IPS-15b (cell line): ENCODE data around the gene FAM174B.

Experiments used
- H3K27me3 ChIP-seq: one replicate; pipeline ENCODE4 v1.6.1; 2013; ENCODE audit warnings: low read length; ENCODE audit not compliant: control insufficient read depth, insufficient read depth
- H3K36me3 ChIP-seq: one replicate; pipeline ENCODE4 v1.6.1; 2013; ENCODE audit warnings: low read length; ENCODE audit not compliant: control insufficient read depth, insufficient read depth
- H3K4me1 ChIP-seq: one replicate; pipeline ENCODE4 v1.6.1; 2013; ENCODE audit warnings: mild to moderate bottlenecking, low read length; ENCODE audit not compliant: control insufficient read depth, insufficient read depth
- H3K4me3 ChIP-seq: one replicate; pipeline ENCODE4 v1.5.1; 2013; ENCODE audit warnings: low read depth, low read length
- H3K9ac ChIP-seq: one replicate; pipeline ENCODE4 v1.6.1; 2013; ENCODE audit warnings: low read depth, mild to moderate bottlenecking, low read length
- H3K9me3 ChIP-seq: one replicate; pipeline ENCODE4 v1.6.1; 2013; ENCODE audit warnings: mild to moderate bottlenecking, low read length; ENCODE audit not compliant: control insufficient read depth, insufficient read depth

FAM174B gene

GRCh38 chr15:92675485-92675884 lies 19.9 kb upstream of the FAM174B start:
- H3K4me3 ChIP-seq: no peak overlapping the region
- H3K27me3 ChIP-seq: peaks cover 31% of the 10 kb centered on the region
- no peaks in the 10 kb centered on the region for H3K4me1 ChIP-seq
- no peaks in the 10 kb centered on the region for H3K36me3 ChIP-seq
- H3K9ac ChIP-seq: no peak overlapping the region
- H3K9me3 ChIP-seq: no peaks in the 10 kb centered on the region

GRCh38 chr15:92674347-92674746 lies 18.8 kb upstream of the FAM174B start:
- Histone ChIP-seq H3K4me1 (no peaks in the 10 kb centered on the region), H3K9ac (no peak overlapping the region), H3K36me3 (no peaks in the 10 kb centered on the region), H3K27me3 (peaks cover 36% of the 10 kb centered on the region), H3K4me3 (no peak overlapping the region), H3K9me3 (no peaks in the 10 kb centered on the region)

GRCh38 chr15:92672102-92672501 lies 16.5 kb upstream of the FAM174B start:
- Histone ChIP-seq H3K9ac (no peak overlapping the region), H3K36me3 (no peaks in the 10 kb centered on the region), H3K9me3 (no peaks in the 10 kb centered on the region), H3K4me3 (no peak overlapping the region), H3K27me3 (peaks cover 44% of the 10 kb centered on the region), H3K4me1 (peaks cover 4% of the 10 kb centered on the region)

- H3K4me1 ChIP-seq: peaks cover 9% of the 10 kb centered on the region
- no peak overlapping the region for H3K4me3 ChIP-seq
- no peak overlapping the region for H3K9ac ChIP-seq
- peaks cover 44% of the 10 kb centered on the region for H3K27me3 ChIP-seq
- H3K36me3 ChIP-seq: no peaks in the 10 kb centered on the region
- no peaks in the 10 kb centered on the region for H3K9me3 ChIP-seq
Measured at GRCh38 chr15:92671406-92671805, 15.8 kb upstream of the FAM174B start.

- H3K9me3 ChIP-seq: no peaks in the 10 kb centered on the region
- H3K4me1 ChIP-seq: peaks cover 12% of the 10 kb centered on the region
- H3K27me3 ChIP-seq: peaks cover 44% of the 10 kb centered on the region
- H3K9ac ChIP-seq: no peak overlapping the region
- no peak overlapping the region for H3K4me3 ChIP-seq
- H3K36me3 ChIP-seq: no peaks in the 10 kb centered on the region
Measured at GRCh38 chr15:92670621-92671020, 15.0 kb upstream of the FAM174B start.

- Histone ChIP-seq H3K27me3 (peaks cover 42% of the 10 kb centered on the region), H3K9me3 (no peaks in the 10 kb centered on the region), H3K4me1 (peaks cover 17% of the 10 kb centered on the region), H3K9ac (no peak overlapping the region), H3K36me3 (no peaks in the 10 kb centered on the region), H3K4me3 (no peak overlapping the region)
Measured at GRCh38 chr15:92669432-92669831, 13.9 kb upstream of the FAM174B start.

- H3K4me3 ChIP-seq: no peak overlapping the region
- peaks cover 39% of the 10 kb centered on the region for H3K27me3 ChIP-seq
- H3K36me3 ChIP-seq: no peaks in the 10 kb centered on the region
- no peaks in the 10 kb centered on the region for H3K9me3 ChIP-seq
- no peak overlapping the region for H3K9ac ChIP-seq
- peaks cover 17% of the 10 kb centered on the region for H3K4me1 ChIP-seq
Measured at GRCh38 chr15:92668620-92669019, 13.0 kb upstream of the FAM174B start.

- peaks cover 33% of the 10 kb centered on the region for H3K27me3 ChIP-seq
- no peak overlapping the region for H3K9ac ChIP-seq
- H3K36me3 ChIP-seq: no peaks in the 10 kb centered on the region
Measured at GRCh38 chr15:92667970-92668485, 12.5 kb upstream of the FAM174B start.

GRCh38 chr15:92667287-92667904 lies 11.8 kb upstream of the FAM174B start:
- Histone ChIP-seq H3K27me3 (peaks cover 27% of the 10 kb centered on the region), H3K9me3 (no peaks in the 10 kb centered on the region), H3K36me3 (no peaks in the 10 kb centered on the region), H3K4me1 (peaks cover 17% of the 10 kb centered on the region), H3K9ac (no peak overlapping the region), H3K4me3 (peak overlapping the region; percentile 43)

More at GRCh38 chr15:92667970-92668485, 12.5 kb upstream of the FAM174B start:
- Histone ChIP-seq H3K9me3 (no peaks in the 10 kb centered on the region), H3K4me1 (peaks cover 17% of the 10 kb centered on the region), H3K4me3 (peak overlapping the region; percentile 43)

- Histone ChIP-seq H3K4me3 (peak overlapping the region; percentile 43), H3K9me3 (no peaks in the 10 kb centered on the region), H3K9ac (no peak overlapping the region), H3K4me1 (peaks cover 17% of the 10 kb centered on the region), H3K36me3 (no peaks in the 10 kb centered on the region), H3K27me3 (peaks cover 21% of the 10 kb centered on the region)
Measured at GRCh38 chr15:92666780-92667179, 11.2 kb upstream of the FAM174B start.

GRCh38 chr15:92665100-92665555 lies 9.6 kb upstream of the FAM174B start:
- no peaks in the 10 kb centered on the region for H3K9me3 ChIP-seq
- H3K27me3 ChIP-seq: peaks cover 13% of the 10 kb centered on the region
- no peak overlapping the region for H3K9ac ChIP-seq
- no peak overlapping the region for H3K4me3 ChIP-seq
- peaks cover 17% of the 10 kb centered on the region for H3K4me1 ChIP-seq
- no peaks in the 10 kb centered on the region for H3K36me3 ChIP-seq

GRCh38 chr15:92664178-92664900 lies 8.8 kb upstream of the FAM174B start:
- peaks cover 17% of the 10 kb centered on the region for H3K4me1 ChIP-seq
- no peaks in the 10 kb centered on the region for H3K36me3 ChIP-seq
- no peak overlapping the region for H3K9ac ChIP-seq
- peaks cover 7% of the 10 kb centered on the region for H3K27me3 ChIP-seq
- no peaks in the 10 kb centered on the region for H3K9me3 ChIP-seq
- H3K4me3 ChIP-seq: no peak overlapping the region
